WTC11 (cell line): Measurements from ENCODE around the gene DDX10. TPM values are rescaled to one million over a fixed set of nuclear protein-coding genes. Genes with fewer than 3 reads are reported as not detected.

Experiments used
- ATAC-seq: fragments of 200-7000 bp; cut with Tn5 transposase; 2 replicates; pipeline ENCODE4 v1.10.0; 2021; ENCODE audit warnings: mild to moderate bottlenecking, moderate library complexity
- CTCF ChIA-PET: fragments of 300-600 bp; sonication (Branson Sonifier 250); formaldehyde crosslinking; loops from one replicate; lab custom pipeline; 2021; ENCODE audit warnings: antibody characterized with exemption; lab: Charles Lee
- POLR2A ChIA-PET: fragments of 350-600 bp; sonication (Branson Sonifier 250); formaldehyde crosslinking; loops from one replicate; lab custom pipeline; 2021; ENCODE audit warnings: antibody characterized with exemption; lab: Charles Lee
- DNase-seq: peaks from one replicate; pipeline ENCODE4 v3.0.0; 2021; ENCODE audit warnings: low spot score
- H3K27ac Mint-ChIP-seq: 2 replicates; pipeline ENCODE4 v1.8.0; 2021; ENCODE audit warnings: mixed read lengths
- H3K27me3 Mint-ChIP-seq: 2 replicates; pipeline ENCODE4 v1.8.0; 2021; ENCODE audit warnings: low read depth, mild to moderate bottlenecking, moderate library complexity, mixed read lengths
- H3K36me3 Mint-ChIP-seq: 2 replicates; pipeline ENCODE4 v1.8.0; 2021; ENCODE audit warnings: mixed read lengths
- H3K4me1 Mint-ChIP-seq: 2 replicates; pipeline ENCODE4 v1.8.0; 2022; ENCODE audit warnings: mixed read lengths
- H3K4me3 Mint-ChIP-seq: 2 replicates; pipeline ENCODE4 v1.8.0; 2021; ENCODE audit warnings: mild to moderate bottlenecking, moderate library complexity, mixed read lengths
- H3K9me3 Mint-ChIP-seq: 2 replicates; pipeline ENCODE4 v1.8.0; 2021; ENCODE audit warnings: mixed read lengths
- AFF4 ChIP-seq: sonication (generic); formaldehyde crosslinking; IDR thresholded peaks from 2 replicates; pipeline ENCODE4 v1.8.1; 2023; ENCODE audit warnings: mild to moderate bottlenecking, missing genetic modification reagents, borderline replicate concordance
- ATF1 ChIP-seq: sonication (generic); formaldehyde crosslinking; IDR thresholded peaks from 2 replicates; pipeline ENCODE4 v1.8.1; 2023; ENCODE audit warnings: mild to moderate bottlenecking, moderate library complexity, missing genetic modification reagents
- CBFB ChIP-seq: sonication (generic); formaldehyde crosslinking; IDR thresholded peaks from 2 replicates; pipeline ENCODE4 v1.8.1; 2022; ENCODE audit warnings: mild to moderate bottlenecking, low read depth, missing genetic modification reagents
- ERG ChIP-seq: fragments of 250-450 bp; sonication (Bioruptor Pico); IDR thresholded peaks from 2 replicates; pipeline ENCODE4 v1.8.0; 2021; ENCODE audit warnings: mild to moderate bottlenecking
- FOXK1 ChIP-seq: sonication (generic); formaldehyde crosslinking; IDR thresholded peaks from 2 replicates; pipeline ENCODE4 v1.8.0; 2022; ENCODE audit warnings: mild to moderate bottlenecking, moderate library complexity, missing genetic modification reagents
- FOXP1 ChIP-seq: sonication (generic); formaldehyde crosslinking; IDR thresholded peaks from 2 replicates; pipeline ENCODE4 v1.8.0; 2022; ENCODE audit warnings: missing genetic modification reagents, mild to moderate bottlenecking, moderate library complexity, borderline replicate concordance
- GRHL2 ChIP-seq: fragments of 250-450 bp; sonication (Bioruptor Pico); IDR thresholded peaks from 2 replicates; pipeline ENCODE4 v1.8.0; 2022; ENCODE audit warnings: mild to moderate bottlenecking, moderate library complexity; ENCODE audit not compliant: insufficient replicate concordance, severe bottlenecking
- IRF1 ChIP-seq: sonication (generic); formaldehyde crosslinking; IDR thresholded peaks from 2 replicates; pipeline ENCODE4 v1.8.0; 2023; ENCODE audit warnings: missing genetic modification reagents
- MAX ChIP-seq: sonication (generic); formaldehyde crosslinking; IDR thresholded peaks from 2 replicates; pipeline ENCODE4 v1.8.0; 2022; ENCODE audit warnings: mild to moderate bottlenecking, missing genetic modification reagents
- MLX ChIP-seq: sonication (generic); formaldehyde crosslinking; IDR thresholded peaks from 2 replicates; pipeline ENCODE4 v1.8.1; 2023; ENCODE audit warnings: mild to moderate bottlenecking, missing genetic modification reagents, moderate library complexity
- MXD4 ChIP-seq: fragments of 250-450 bp; sonication (Bioruptor Pico); IDR thresholded peaks from 2 replicates; pipeline ENCODE4 v1.8.0; 2021; ENCODE audit warnings: mild to moderate bottlenecking, moderate library complexity, borderline replicate concordance
- NR1H2 ChIP-seq: sonication (generic); formaldehyde crosslinking; IDR thresholded peaks from 2 replicates; pipeline ENCODE4 v1.9.0; 2021; ENCODE audit warnings: mild to moderate bottlenecking, moderate library complexity, missing genetic modification reagents
- OVOL2 ChIP-seq: fragments of 250-450 bp; sonication (Bioruptor Pico); IDR thresholded peaks from 2 replicates; pipeline ENCODE4 v1.9.0; 2021; ENCODE audit warnings: mild to moderate bottlenecking, borderline replicate concordance
- TCF7 ChIP-seq: sonication (generic); formaldehyde crosslinking; IDR thresholded peaks from 2 replicates; pipeline ENCODE4 v1.8.0; 2022; ENCODE audit warnings: mild to moderate bottlenecking, low read depth, missing genetic modification reagents, moderate library complexity
- USF1 ChIP-seq: sonication (generic); formaldehyde crosslinking; IDR thresholded peaks from 2 replicates; pipeline ENCODE4 v1.8.0; 2022; ENCODE audit warnings: mild to moderate bottlenecking, missing genetic modification reagents
- ZNF263 ChIP-seq: sonication (generic); formaldehyde crosslinking; IDR thresholded peaks from 2 replicates; pipeline ENCODE4 v1.8.1; 2022; ENCODE audit warnings: low read depth, mild to moderate bottlenecking, moderate library complexity, missing genetic modification reagents
- ZNF396 ChIP-seq: fragments of 250-450 bp; sonication (Bioruptor Pico); IDR thresholded peaks from 2 replicates; pipeline ENCODE4 v1.8.0; 2021; ENCODE audit warnings: mild to moderate bottlenecking, moderate library complexity, borderline replicate concordance
- ZNF416 ChIP-seq: fragments of 250-450 bp; sonication (Bioruptor Pico); IDR thresholded peaks from 2 replicates; pipeline ENCODE4 v1.9.0; 2021; ENCODE audit warnings: mild to moderate bottlenecking, inconsistent platforms
- total RNA-seq: library from RNA; stranded (reverse); gene quantifications from 3 replicates; pipeline ENCODE4 v1.2.3, GENCODE V29; 2021

Gene DDX10
- total RNA-seq, 1 experiment from 2014 or later, result 56.8 TPM

GRCh38 chr11:108921211-108921610 is 256.3 kb downstream of the DDX10 start:
- DNase-seq, result no peak
- Mint-ChIP-seq H3K36me3 (peaks cover 3% of the 10 kb centered on the region; the same call in 1 of the 2 replicates), H3K27ac (no peak overlapping the region), H3K27me3 (no peaks in the 10 kb centered on the region), H3K4me1 (peaks cover 12% of the 10 kb centered on the region), H3K9me3 (no peaks in the 10 kb centered on the region), H3K4me3 (no peak overlapping the region)
- TF ChIP-seq GRHL2 (CRISPR knock-in tag), result no peak
- no peak for TF ChIP-seq ZNF416
- TF ChIP-seq TCF7 (CRISPR knock-in tag), result no peak
- no peak for TF ChIP-seq ZNF396 (CRISPR knock-in tag)
- no peak for TF ChIP-seq MAX (CRISPR knock-in tag)
- TF ChIP-seq CBFB (CRISPR knock-in tag), result no peak
- TF ChIP-seq AFF4 (CRISPR knock-in tag), result no peak
- TF ChIP-seq MLX, result no peak
- no peak for TF ChIP-seq NR1H2
- TF ChIP-seq MXD4 (CRISPR knock-in tag), result no peak
- TF ChIP-seq ZNF263 (CRISPR knock-in tag), result no peak
- TF ChIP-seq ERG (CRISPR knock-in tag), result no peak
- TF ChIP-seq OVOL2 (CRISPR knock-in tag), result no peak
- CTCF ChIA-PET, result interaction anchor here (0.6 kb wide), 1 partner anchor 487 kb away, joined by 3 read pairs; no protein-coding TSS in a partner anchor
- no peak for ATAC-seq
- POLR2A ChIA-PET, result no interaction called here

- Mint-ChIP-seq H3K27me3 (no peaks in the 10 kb centered on the region), H3K4me3 (no peak overlapping the region), H3K4me1 (peaks cover 22% of the 10 kb centered on the region), H3K9me3 (no peaks in the 10 kb centered on the region), H3K36me3 (peaks cover 3% of the 10 kb centered on the region; the same call in 1 of the 2 replicates), H3K27ac (no peak overlapping the region)
- DNase-seq (no peak), ATAC-seq (no peak)
- POLR2A ChIA-PET, result interaction anchor here (0.6 to 0.7 kb wide), 3 partner anchors 18 to 1475 kb away, joined by 3 read pairs; no protein-coding TSS in a partner anchor
- CTCF ChIA-PET, result no interaction called here
- no peak for TF ChIP-seq IRF1
- no peak for TF ChIP-seq GRHL2 (CRISPR knock-in tag)
- TF ChIP-seq ATF1 (CRISPR knock-in tag), result no peak
- TF ChIP-seq OVOL2 (CRISPR knock-in tag), result no peak
- TF ChIP-seq USF1 (CRISPR knock-in tag), result no peak
- TF ChIP-seq ZNF416, result no peak
- no peak for TF ChIP-seq FOXK1
- no peak for TF ChIP-seq FOXP1
These were observed 257.4 kb downstream of the DDX10 start for GRCh38 chr11:108922241-108922640.
